GM19035 (cell line): ENCODE measurements around the gene IPO4.

ENCODE experiments used
- ATAC-seq: cut with Tn5 transposase; IDR thresholded peaks from one replicate; pipeline ENCODE4 v1.9.1; 2021; ENCODE audit not compliant: unreplicated experiment

The IPO4 gene

GRCh38 chr14:24195186-24196070, 6.8 kb upstream of the IPO4 start, which contains the start of gene TM9SF1:
TSS of gene TM9SF1 (minus strand) at chr14:24195441. CDS start at chr14:24195019, 422 bp downstream.
- peak; percentile 81 for ATAC-seq

- no peak for ATAC-seq
Measured at GRCh38 chr14:24194873-24195185, 6.2 kb upstream of the IPO4 start.

DNA sequence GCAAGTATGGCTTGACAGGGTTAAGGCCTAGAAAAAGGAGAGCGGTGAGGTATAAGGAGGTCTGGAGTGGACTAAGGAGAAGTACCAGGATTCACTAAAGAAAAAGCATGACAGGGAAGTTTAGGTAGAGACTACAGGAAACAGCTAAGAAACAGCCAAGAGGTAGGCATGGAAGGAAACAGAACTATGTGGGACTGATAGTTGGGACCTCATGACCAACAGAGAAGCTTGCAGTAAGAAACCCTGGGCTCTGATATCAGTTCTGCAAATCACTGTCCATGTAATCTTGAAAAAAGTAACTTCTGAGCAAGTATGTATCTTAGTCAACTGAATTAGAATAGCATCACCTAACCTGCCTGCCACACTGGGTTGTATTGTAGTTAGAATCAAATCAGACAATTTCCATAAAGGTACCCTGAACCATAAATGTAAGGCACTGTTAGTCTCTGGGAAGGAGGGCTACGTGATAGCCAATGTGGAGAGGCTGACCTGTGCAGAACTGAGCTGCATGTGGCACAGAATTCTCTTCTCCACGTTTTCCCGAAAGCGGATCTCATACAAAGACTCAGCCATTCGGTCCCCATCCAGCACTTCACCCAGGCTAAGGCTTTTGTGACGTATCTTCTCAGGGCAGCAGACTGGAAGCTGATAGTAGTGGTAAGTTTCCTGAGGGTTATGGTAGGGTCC, 5.7 kb upstream of the IPO4 start:
- no peak for ATAC-seq

DNA sequence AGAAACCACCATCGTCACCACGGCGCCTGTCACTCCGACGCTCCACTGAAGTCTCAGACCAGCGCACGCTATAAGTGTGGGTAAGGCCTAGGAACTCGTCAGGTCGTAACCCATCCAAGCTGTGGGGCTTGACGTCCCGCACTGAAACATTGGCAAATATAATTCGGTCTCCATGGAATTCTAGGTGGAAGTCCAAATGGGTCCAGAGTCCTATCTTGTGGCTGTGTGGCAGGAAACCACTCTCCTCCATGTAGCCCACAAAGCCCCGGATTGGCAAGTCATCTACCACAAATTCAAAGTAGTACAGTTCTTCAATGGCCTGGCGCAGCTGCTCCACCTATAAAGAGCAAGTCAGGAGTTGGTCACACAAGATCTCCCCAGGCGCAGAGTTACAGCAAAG, 4.3 kb upstream of the IPO4 start:
- ATAC-seq, result no peak

- no peak for ATAC-seq
Measured at GRCh38 chr14:24190416-24190815, 1.8 kb upstream of the IPO4 start.

GRCh38 chr14:24189460-24189859, 844 bp upstream of the IPO4 start:
- no peak for ATAC-seq

- no peak for ATAC-seq
Measured at GRCh38 chr14:24189059-24189375, 401 bp upstream of the IPO4 start.

DNA sequence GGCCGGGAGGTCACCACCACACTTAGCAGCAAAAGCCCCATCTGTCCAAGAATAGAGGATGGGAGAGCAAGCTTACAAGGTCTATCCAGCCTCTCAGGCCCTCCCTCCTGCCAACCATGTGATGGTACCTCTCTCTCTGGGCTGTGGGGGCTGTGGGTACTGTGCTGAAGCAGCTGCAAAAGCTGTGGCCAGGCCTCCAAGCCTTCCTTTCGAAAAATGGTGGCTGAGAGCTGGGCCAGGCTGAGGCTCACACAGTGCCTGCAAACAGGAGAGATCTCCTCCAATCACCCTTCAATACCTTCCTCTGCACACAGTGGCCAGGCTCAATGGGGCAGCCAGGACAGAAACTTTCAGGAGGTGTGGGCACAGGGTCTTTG, 1.1 kb downstream of the IPO4 start:
- ATAC-seq, result no peak

GRCh38 chr14:24186831-24187538, 1.6 kb downstream of the IPO4 start:
- ATAC-seq, result no peak

GRCh38 chr14:24185741-24186140, 2.9 kb downstream of the IPO4 start:
- no peak for ATAC-seq

DNA sequence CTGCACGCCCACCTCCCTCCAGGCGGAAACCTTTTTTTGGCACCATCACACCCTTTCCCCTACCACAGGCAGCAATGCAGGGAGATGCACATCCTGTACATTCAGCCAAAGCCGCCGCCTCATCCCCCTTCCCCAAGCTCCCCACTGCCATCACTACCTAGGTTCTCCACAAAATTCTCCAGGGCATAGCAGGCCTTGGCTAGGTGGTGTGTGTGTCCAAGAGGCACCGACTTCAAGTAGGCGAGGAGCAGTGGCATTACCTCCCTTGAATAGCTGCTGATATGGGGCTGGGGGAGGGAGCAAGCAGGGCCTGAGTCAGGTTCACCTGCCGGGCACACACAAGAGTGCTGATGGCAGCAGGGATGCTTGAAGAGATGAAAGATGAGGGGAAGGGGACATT, 3.6 kb downstream of the IPO4 start:
- no peak for ATAC-seq

GRCh38 chr14:24184104-24184970, 4.3 kb downstream of the IPO4 start:
- ATAC-seq, result no peak

- no peak for ATAC-seq
Measured at GRCh38 chr14:24183014-24183481, 5.6 kb downstream of the IPO4 start.

DNA sequence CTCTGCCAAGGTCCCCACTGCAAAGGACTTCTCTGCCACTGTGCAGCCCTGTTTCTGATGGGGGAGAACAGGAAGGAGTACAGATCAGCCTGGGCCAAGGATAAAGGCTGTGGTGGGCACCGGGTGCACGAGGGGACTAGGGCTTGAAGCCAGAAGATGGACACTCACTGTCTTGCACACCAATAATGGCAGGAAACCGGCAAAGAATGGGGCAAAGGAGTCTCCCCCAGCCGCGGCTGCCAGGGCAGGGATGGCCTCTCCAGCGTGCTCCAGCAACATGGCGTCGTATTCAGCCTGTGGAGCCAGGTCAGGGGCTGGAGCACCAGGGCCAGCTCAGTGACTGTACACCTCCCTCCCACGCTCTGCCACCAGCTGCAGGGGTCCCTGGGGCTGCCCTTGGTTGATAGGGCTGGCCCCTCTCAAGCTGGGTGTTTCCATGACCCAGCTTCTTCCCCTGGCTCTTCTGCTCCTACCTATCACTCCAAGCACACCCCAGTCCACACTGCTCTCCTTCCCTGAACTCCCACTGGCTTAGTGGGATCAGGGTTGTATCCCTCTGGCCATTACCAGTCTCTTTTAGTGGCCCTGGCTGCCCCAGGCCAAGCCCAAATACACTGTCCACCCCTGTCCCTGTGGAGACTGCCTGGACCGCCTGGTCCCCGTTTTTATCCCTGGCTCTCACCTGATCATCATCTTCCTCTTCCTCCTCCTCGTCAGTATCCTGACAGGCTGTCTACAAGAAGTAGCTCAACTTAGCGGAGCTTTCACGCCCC, 6.3 kb downstream of the IPO4 start:
- no peak for ATAC-seq

DNA sequence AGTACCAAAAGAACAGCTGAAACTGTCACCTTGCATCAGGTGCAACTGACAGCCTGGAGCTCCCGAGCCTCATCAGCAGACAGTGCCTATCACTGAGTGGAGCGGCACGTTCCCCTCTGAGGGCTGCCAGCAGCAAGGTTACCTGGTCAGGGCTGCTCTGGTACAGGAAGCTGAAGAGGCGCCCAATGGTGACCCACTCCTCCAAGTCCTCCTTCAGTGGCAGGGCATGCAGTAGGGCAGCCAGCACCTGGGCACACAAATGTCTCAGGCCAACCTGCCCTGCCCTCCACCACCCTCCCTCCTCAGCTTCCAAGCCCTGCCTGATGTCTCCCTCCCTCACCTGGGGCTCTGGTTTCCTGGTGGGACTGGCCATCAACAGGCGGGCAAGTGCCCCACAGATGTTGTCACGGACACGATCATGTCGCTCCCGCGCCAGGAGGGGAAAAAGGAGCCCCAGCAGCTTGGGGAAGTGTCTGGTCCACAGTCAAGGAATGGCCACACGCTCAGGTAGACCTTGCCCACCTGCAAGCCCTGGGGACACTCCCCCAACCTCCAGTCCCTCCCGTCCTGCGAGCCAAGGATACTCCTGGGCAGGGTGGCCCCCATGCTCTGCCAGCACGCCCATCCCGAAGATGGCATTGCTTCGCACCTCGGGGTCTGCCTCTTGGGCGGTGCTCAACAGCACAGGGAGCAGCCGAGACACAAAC, 7.1 kb downstream of the IPO4 start:
- no peak for ATAC-seq

DNA sequence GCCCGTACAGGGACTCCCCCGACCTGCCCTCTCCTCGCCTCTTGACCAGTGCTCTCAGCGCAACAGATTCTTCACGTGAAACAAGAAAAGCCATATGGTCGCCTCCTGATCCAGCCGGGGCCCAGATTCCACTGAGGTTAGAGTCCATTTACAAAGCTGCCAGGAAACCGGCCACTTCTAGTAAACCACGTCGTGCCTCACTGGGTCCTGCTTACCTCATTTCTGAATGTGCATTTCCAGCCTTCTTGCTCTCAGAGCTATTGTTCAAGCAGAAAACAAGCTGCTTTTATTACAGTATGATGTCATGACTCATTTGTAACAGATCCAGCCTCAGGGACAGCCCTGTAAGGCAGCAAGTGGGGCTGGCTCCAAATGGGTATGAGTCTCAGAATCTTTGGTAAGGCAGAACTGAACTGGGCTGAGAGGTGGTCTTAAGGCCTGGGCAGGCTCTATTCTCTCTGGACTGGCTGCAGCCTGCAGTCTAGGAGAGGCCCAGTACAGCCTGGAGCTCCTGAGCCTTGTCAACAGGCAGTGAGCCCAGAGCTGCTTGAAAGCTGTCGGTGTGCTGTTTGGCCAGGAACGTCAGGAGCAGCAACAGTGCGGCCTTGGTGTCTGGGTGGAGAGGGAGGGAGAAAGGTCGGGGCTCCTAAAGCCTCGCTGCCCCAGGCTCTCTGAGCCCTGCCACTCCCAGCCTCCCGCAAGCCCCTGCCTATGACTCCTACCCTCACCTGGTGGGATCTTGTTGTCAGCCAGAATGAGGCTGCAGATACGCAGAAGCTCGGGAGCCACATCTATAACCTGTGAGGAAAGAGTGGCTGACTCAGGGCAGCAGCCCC, 8.4 kb downstream of the IPO4 start:
- ATAC-seq, result no peak

- ATAC-seq, result no peak
Measured at GRCh38 chr14:24179294-24179960, 9.2 kb downstream of the IPO4 start.
